ENCODE data around the gene FRYL.
"Not testable (repeated sequence)": the region's sequence is repeated elsewhere in the genome, so short reads cannot be mapped to it uniquely, and the experiment has no call there.

The FRYL gene

GRCh38 chr4:48640699-48641098 is 139.4 kb downstream of the FRYL start:
- H3K4me3 ChIP-seq (replicated peaks; ENCODE audit: low read depth, low read length): no peak overlapping the region
- TF ChIP-seq CTCF (IDR thresholded peaks at IDR 0.05; ENCODE audit: low read length, missing control alignments): no peak

GRCh38 chr4:48640225-48640624 is 139.9 kb downstream of the FRYL start:
- TF ChIP-seq CTCF (IDR thresholded peaks at IDR 0.05; ENCODE audit: low read length, missing control alignments): no peak
- no peak for DNase-seq (ENCODE audit: low read depth)
- H3K4me3 ChIP-seq (replicated peaks; ENCODE audit: low read depth, low read length): no peak overlapping the region

More at GRCh38 chr4:48640699-48641098, 139.4 kb downstream of the FRYL start:
- no peak for DNase-seq (ENCODE audit: low read depth)

- no peak for DNase-seq (ENCODE audit: low read depth)
These were observed 140.3 kb downstream of the FRYL start for GRCh38 chr4:48639807-48640206.

GRCh38 chr4:48638586-48638985 is 141.5 kb downstream of the FRYL start:
- not testable (repeated sequence) for H3K4me3 ChIP-seq (replicated peaks; ENCODE audit: low read depth, low read length); DNase-seq (ENCODE audit: low read depth)

More at GRCh38 chr4:48639807-48640206, 140.3 kb downstream of the FRYL start:
- no peak for TF ChIP-seq CTCF (IDR thresholded peaks at IDR 0.05; ENCODE audit: low read length, missing control alignments)
- no peak overlapping the region for H3K4me3 ChIP-seq (replicated peaks; ENCODE audit: low read depth, low read length)

GRCh38 chr4:48636911-48637310 is 143.2 kb downstream of the FRYL start:
- no peak for DNase-seq (ENCODE audit: low read depth)

GRCh38 chr4:48635980-48636379 is 144.1 kb downstream of the FRYL start:
- no peak for DNase-seq (ENCODE audit: low read depth)
- no peak overlapping the region for H3K4me3 ChIP-seq (replicated peaks; ENCODE audit: low read depth, low read length)
- TF ChIP-seq CTCF (IDR thresholded peaks at IDR 0.05; ENCODE audit: low read length, missing control alignments): no peak

More at GRCh38 chr4:48636911-48637310, 143.2 kb downstream of the FRYL start:
- H3K4me3 ChIP-seq (replicated peaks; ENCODE audit: low read depth, low read length): no peak overlapping the region
- no peak for TF ChIP-seq CTCF (IDR thresholded peaks at IDR 0.05; ENCODE audit: low read length, missing control alignments)

GRCh38 chr4:48635310-48635709 is 144.8 kb downstream of the FRYL start:
- H3K4me3 ChIP-seq (replicated peaks; ENCODE audit: low read depth, low read length): no peak overlapping the region
- no peak for DNase-seq (ENCODE audit: low read depth)
- TF ChIP-seq CTCF (IDR thresholded peaks at IDR 0.05; ENCODE audit: low read length, missing control alignments): no peak

Data from fibroblast of pulmonary artery (primary cell).